ENCODE measurements around the gene LMAN2. TPM values are rescaled to one million over a fixed set of nuclear protein-coding genes. Genes with fewer than 3 reads are reported as not detected.

Gene LMAN2
- total RNA-seq, 1 donor from 2014 or later, result 252 TPM

DNA sequence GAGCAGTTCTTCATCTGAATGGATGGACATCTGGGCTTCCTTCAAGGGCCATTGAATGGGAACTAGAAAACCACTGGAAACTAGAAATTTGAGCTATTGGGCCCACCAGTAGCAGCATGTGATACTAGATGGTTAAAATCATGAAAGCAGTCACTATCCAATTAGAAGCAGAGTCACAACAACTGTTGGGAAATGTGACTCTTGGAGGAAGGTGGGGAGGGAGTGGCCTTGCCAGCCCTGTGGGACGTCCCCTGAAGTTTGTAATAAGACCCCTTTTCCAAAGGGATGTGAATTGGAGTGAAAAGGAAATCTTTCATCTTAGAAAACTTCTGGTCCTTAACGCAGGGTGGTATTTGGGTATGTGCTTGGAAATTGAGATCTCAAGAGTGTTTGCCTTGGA, 53.5 kb downstream of the LMAN2 start:
- TF ChIP-seq, protein P1, sequence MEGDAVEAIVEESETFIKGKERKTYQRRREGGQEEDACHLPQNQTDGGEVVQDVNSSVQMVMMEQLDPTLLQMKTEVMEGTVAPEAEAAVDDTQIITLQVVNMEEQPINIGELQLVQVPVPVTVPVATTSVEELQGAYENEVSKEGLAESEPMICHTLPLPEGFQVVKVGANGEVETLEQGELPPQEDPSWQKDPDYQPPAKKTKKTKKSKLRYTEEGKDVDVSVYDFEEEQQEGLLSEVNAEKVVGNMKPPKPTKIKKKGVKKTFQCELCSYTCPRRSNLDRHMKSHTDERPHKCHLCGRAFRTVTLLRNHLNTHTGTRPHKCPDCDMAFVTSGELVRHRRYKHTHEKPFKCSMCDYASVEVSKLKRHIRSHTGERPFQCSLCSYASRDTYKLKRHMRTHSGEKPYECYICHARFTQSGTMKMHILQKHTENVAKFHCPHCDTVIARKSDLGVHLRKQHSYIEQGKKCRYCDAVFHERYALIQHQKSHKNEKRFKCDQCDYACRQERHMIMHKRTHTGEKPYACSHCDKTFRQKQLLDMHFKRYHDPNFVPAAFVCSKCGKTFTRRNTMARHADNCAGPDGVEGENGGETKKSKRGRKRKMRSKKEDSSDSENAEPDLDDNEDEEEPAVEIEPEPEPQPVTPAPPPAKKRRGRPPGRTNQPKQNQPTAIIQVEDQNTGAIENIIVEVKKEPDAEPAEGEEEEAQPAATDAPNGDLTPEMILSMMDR (conservative IDR thresholded peaks at IDR 0.05; ENCODE audit: low read depth, low read length), result no peak
- no peak overlapping the region for H3K4me3 ChIP-seq (ENCODE audit: low read depth, low read length)
- DNase-seq (ENCODE audit: low read depth), result no peak

DNA sequence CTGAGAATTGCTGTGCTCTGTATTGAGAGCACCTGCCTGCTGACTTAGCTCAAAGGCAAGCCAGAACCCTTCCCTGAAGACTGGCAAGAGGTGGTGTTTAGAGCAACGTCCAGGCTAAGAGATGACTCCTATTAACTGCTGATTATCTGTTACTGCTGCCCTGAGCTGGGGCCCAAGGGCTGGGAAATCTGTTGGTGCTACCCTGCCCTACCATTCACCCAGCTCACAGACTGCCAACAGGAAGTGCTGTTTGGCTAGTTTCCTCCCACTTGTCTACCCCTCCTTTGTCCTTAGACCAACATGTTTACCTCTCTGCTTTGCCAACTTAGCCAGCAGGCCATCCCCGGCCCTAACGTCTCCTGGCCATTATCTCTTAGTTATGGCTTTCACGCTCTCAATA, 54.9 kb downstream of the LMAN2 start:
- TF ChIP-seq, protein P1 (conservative IDR thresholded peaks at IDR 0.05; ENCODE audit: low read depth, low read length), result no peak
- DNase-seq (ENCODE audit: low read depth), result no peak
- no peak overlapping the region for H3K4me3 ChIP-seq (ENCODE audit: low read depth, low read length)

DNA sequence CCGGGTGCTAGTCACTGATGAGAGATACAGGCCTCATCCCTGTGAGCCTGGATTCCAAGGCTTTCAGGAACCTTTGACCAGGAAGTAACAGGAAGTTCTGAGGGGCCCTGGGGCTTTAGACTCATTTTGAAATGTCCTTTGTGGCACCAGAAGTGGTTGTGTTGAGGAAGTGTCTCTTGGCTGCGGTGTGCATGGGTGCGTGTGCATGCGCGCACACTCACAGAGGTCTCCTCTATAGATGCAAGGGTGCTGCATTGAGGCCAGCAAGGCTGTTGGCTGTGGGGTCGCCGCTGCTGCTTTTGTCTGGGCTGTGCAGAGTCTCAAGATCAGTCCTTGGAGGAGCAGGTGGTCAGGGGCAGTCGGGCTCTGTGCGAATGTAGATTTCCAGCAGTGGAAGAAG, 55.5 kb downstream of the LMAN2 start:
- DNase-seq (ENCODE audit: low read depth), result no peak
- H3K4me3 ChIP-seq (ENCODE audit: low read depth, low read length), result no peak overlapping the region
- TF ChIP-seq, protein P1 (conservative IDR thresholded peaks at IDR 0.05; ENCODE audit: low read depth, low read length), result no peak

DNA sequence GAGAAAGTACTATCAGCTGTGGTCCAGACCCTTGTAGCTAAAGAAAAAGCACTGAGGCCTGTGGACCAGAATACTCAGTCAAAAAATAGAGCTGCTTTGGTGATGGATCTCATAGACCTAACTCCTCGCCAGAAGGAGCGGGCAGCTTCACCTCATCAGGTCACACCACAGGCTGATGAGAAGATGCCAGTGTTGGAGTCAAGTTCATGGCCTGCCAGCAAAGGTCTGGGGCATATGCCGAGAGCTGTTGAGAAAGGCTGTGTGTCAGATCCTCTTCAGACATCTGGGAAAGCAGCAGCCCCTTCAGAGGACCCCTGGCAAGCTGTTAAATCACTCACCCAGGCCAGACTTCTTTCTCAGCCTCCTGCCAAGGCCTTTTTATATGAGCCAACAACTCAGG, 56.8 kb downstream of the LMAN2 start:
- no peak for DNase-seq (ENCODE audit: low read depth)
- H3K4me3 ChIP-seq (ENCODE audit: low read depth, low read length), result no peak overlapping the region
- TF ChIP-seq, protein P1 (conservative IDR thresholded peaks at IDR 0.05; ENCODE audit: low read depth, low read length), result no peak

DNA sequence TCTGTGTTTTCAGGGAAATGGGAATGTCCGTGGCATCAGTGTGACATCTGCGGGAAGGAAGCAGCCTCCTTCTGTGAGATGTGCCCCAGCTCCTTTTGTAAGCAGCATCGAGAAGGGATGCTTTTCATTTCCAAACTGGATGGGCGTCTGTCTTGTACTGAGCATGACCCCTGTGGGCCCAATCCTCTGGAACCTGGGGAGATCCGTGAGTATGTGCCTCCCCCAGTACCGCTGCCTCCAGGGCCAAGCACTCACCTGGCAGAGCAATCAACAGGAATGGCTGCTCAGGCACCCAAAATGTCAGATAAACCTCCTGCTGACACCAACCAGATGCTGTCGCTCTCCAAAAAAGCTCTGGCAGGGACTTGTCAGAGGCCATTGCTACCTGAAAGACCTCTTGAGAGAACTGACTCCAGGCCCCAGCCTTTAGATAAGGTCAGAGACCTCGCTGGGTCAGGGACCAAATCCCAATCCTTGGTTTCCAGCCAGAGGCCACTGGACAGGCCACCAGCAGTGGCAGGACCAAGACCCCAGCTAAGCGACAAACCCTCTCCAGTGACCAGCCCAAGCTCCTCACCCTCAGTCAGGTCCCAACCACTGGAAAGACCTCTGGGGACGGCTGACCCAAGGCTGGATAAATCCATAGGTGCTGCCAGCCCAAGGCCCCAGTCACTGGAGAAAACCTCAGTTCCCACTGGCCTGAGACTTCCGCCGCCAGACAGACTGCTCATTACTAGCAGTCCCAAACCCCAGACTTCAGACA, 57.5 kb downstream of the LMAN2 start:
- H3K4me3 ChIP-seq (ENCODE audit: low read depth, low read length), result no peak overlapping the region
- TF ChIP-seq, protein P1 (conservative IDR thresholded peaks at IDR 0.05; ENCODE audit: low read depth, low read length), result no peak
- DNase-seq (ENCODE audit: low read depth), result no peak

DNA sequence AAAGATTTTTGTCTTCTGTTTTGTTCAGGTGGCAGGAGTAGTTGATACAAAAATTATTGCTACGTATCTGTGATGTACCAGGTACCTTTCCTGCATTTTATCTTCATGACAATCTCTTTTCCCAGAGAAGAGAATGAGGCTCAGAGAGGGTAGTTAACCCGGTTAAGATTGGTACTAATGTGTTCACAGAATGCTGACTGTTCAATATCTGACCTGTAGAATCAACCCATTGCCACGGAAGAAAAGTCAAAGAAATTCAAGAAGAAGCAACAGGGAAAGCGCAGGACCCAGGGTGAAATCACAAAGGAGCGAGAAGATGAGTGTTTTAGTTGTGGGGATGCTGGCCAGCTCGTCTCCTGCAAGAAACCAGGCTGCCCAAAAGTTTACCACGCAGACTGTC, 59.7 kb downstream of the LMAN2 start:
- no peak for DNase-seq (ENCODE audit: low read depth)
- TF ChIP-seq, protein P1 (conservative IDR thresholded peaks at IDR 0.05; ENCODE audit: low read depth, low read length), result no peak
- H3K4me3 ChIP-seq (ENCODE audit: low read depth, low read length), result no peak overlapping the region

Data from epithelial cell of proximal tubule (primary cell).